Ovary (tissue), 9 donors: ENCODE measurements around the gene PIH1D2. TPM values are rescaled to one million over a fixed set of nuclear protein-coding genes. Genes with fewer than 3 reads are reported as not detected.
"Not testable (repeated sequence)": the region's sequence is repeated elsewhere in the genome, so short reads cannot be mapped to it uniquely, and the experiment has no call there.

Source experiments
- DNase-seq, 5 donors: peaks; one replicate each; pipeline ENCODE4 v3.0.0-alpha.2; 2019 to 2020
- H3K27ac ChIP-seq, 2 donors: fragments of 200-600 bp; one replicate each; pipeline versions ENCODE4 v1.5.1 to v1.8.0; 2019 to 2022
- H3K27me3 ChIP-seq: fragments of 200-600 bp; one replicate; pipeline ENCODE4 v1.8.0; 2022
- H3K36me3 ChIP-seq: fragments of 200-600 bp; sonication (generic); one replicate; pipeline ENCODE4 v1.5.1; 2019
- H3K4me1 ChIP-seq: one replicate; pipeline ENCODE4 v1.8.1; 2013; ENCODE audit warnings: mild to moderate bottlenecking, moderate library complexity; ENCODE audit not compliant: insufficient read depth
- H3K4me3 ChIP-seq: fragments of 200-600 bp; sonication (generic); one replicate; pipeline ENCODE4 v1.5.1; 2017
- H3K9me3 ChIP-seq, 2 donors: fragments of 200-600 bp in 1 of 2; sonication (generic) in 1 of 2; one replicate each; pipeline versions ENCODE4 v1.5.1 to v1.8.1; 2013 to 2019; ENCODE audit warnings: mild to moderate bottlenecking in 1 of 2, moderate library complexity in 1 of 2
- CTCF ChIP-seq, 3 donors: fragments of 450-650 bp in 2 of 3; fragments of 200-600 bp in 1 of 3; IDR thresholded peaks; one replicate each; pipeline versions ENCODE4 v1.5.1 to v1.8.0; 2016 to 2022; ENCODE audit warnings: antibody characterized with exemption in 3 of 3, mild to moderate bottlenecking in 1 of 3
- EP300 ChIP-seq: sonication (generic); formaldehyde crosslinking; IDR thresholded peaks from one replicate; pipeline ENCODE4 v1.6.1; 2017; ENCODE audit warnings: antibody characterized with exemption
- POLR2A ChIP-seq: fragments of 450-650 bp; IDR thresholded peaks from one replicate; pipeline ENCODE4 v1.6.1; 2017; ENCODE audit warnings: antibody characterized with exemption, mild to moderate bottlenecking, moderate library complexity
- WGBS, 3 donors: extraction: QIAGEN DNeasy Blood & Tissue Kit in 1 of 3; methylation state at CpG; one replicate each; pipeline versions ENCODE4 v1.1.5 to v1.1.7; 2013 to 2017; 5-methylcytosine and 5-hydroxymethylcytosine counted together
- intact Hi-C, 4 donors: fragments of 100-400 bp; cut with DNase I; formaldehyde crosslinking; loops; one replicate each; pipeline versions ENCODE4 v1.11.0 to v1.15.1; 2022 to 2023
- polyA plus RNA-seq, 2 donors: library from polyadenylated mRNA; stranded (reverse); fragments of 200-250 nt in 1 of 2; fragments of 350-450 nt in 1 of 2; fragmentation: Illumina TruSeq in 1 of 2; extraction: RNeasy Lipid Tissue Mini Kit (QIAGEN cat#74804) in 1 of 2; gene quantifications; one replicate each; pipeline ENCODE4 v1.2.3, GENCODE V29; 2013 to 2014
- total RNA-seq, 7 donors: library from RNA; depleted of rRNA in 2 of 7; stranded (reverse); fragments of >200 nt in 2 of 7; fragmentation: NEBNext Ultra II Directional in 3 of 7; extraction: Animal tissue kit (Norgen Biotek cat#: 25700) in 3 of 7; gene quantifications; one replicate each; pipeline versions ENCODE4 v1.1.0 to v1.2.4, GENCODE V29; 2016 to 2023
- donor health status: DM: no; HTN: no; CAD: no; lungs with moderate emphysema.
- donor health status: DM: no; HTN: no; CAD: no.
- donor health status: Bipolar disorder and iron deficiency.
- donor health status: DM: yes; HTN: yes; CAD: no.
- donor health status: DM: no; HTN: no; CAD: no.
- donor health status: DM: yes; HTN: yes; CAD: no.

PIH1D2 gene
- total and polyA plus RNA-seq, 9 donors: 0.83 to 8.6 (median 2.3) TPM

GRCh38 chr11:112042161-112042960 lies 31.5 kb downstream of the PIH1D2 start:
- no peak for DNase-seq
- Histone ChIP-seq H3K4me1 (no peaks in the 10 kb centered on the region), H3K36me3 (no peaks in the 10 kb centered on the region), H3K4me3 (no peak overlapping the region), H3K27me3 (no peaks in the 10 kb centered on the region), H3K9me3 (no peaks in the 10 kb centered on the region), H3K27ac (no peak overlapping the region)
- intact Hi-C loops: no loop called here
- WGBS, 3 donors: 59 to 66% (median 66%) methylated on average over 6 of the region's 6 CpGs
- TF ChIP-seq EP300 (no peak), POLR2A (no peak), CTCF (IDR thresholded peaks at IDR 0.05) (no peak)

- Histone ChIP-seq H3K36me3 (no peaks in the 10 kb centered on the region), H3K27me3 (no peaks in the 10 kb centered on the region), H3K4me3 (no peak overlapping the region), H3K4me1 (no peaks in the 10 kb centered on the region), H3K27ac (no peak overlapping the region), H3K9me3 (no peaks in the 10 kb centered on the region)
- TF ChIP-seq EP300 (no peak), CTCF (IDR thresholded peaks at IDR 0.05) (no peak), POLR2A (no peak)
- intact Hi-C loops: no loop called here
- no peak for DNase-seq
Measured at GRCh38 chr11:112037527-112037926, 36.3 kb downstream of the PIH1D2 start.

- H3K4me3 ChIP-seq: no peak overlapping the region
- DNase-seq: no peak
- no peak overlapping the region for H3K27ac ChIP-seq
- intact Hi-C loops: no loop called here
- H3K9me3 ChIP-seq: no peaks in the 10 kb centered on the region
- H3K36me3 ChIP-seq: no peaks in the 10 kb centered on the region
- no peak for TF ChIP-seq EP300
- no peak for TF ChIP-seq CTCF (IDR thresholded peaks at IDR 0.05)
- no peak for TF ChIP-seq POLR2A
- WGBS, 3 donors: 87 to 93% (median 91%) methylated on average over 3 of the region's 3 CpGs
- no peaks in the 10 kb centered on the region for H3K27me3 ChIP-seq
- no peaks in the 10 kb centered on the region for H3K4me1 ChIP-seq
Measured at GRCh38 chr11:112033902-112034301, 39.9 kb downstream of the PIH1D2 start.

GRCh38 chr11:112029460-112029859 lies 44.4 kb downstream of the PIH1D2 start:
- TF ChIP-seq POLR2A (no peak), EP300 (no peak), CTCF (IDR thresholded peaks at IDR 0.05) (no peak)
- no peak overlapping the region for H3K4me3 ChIP-seq
- intact Hi-C loops: loop anchor here in 1 of 4 donors (10.0 kb wide), 1 partner anchor 95 kb away; the partner anchor contains the start of gene DIXDC1
- 93 to 97% (median 95%) methylated on average over 2 of the region's 2 CpGs for WGBS, 3 donors
- no peak overlapping the region for H3K27ac ChIP-seq
- no peaks in the 10 kb centered on the region for H3K4me1 ChIP-seq
- H3K36me3 ChIP-seq: no peaks in the 10 kb centered on the region
- no peaks in the 10 kb centered on the region for H3K9me3 ChIP-seq
- H3K27me3 ChIP-seq: no peaks in the 10 kb centered on the region
- no peak for DNase-seq

- not testable (repeated sequence) for H3K27ac ChIP-seq, DNase-seq, H3K27me3 ChIP-seq, H3K9me3 ChIP-seq, H3K4me1 ChIP-seq, H3K36me3 ChIP-seq, H3K4me3 ChIP-seq
- 91 to 95% (median 91%) methylated on average over 18 to 38 of the region's 49 CpGs for WGBS, 3 donors
- intact Hi-C loops: loop anchor here in 1 of 4 donors (10.0 kb wide), 1 partner anchor 92 kb away; the partner anchor contains the start of gene DIXDC1
Measured at GRCh38 chr11:112026784-112027410, 46.9 kb downstream of the PIH1D2 start.
